ENCODE measurements around the gene CMTM3.
"Not testable (repeated sequence)": the region's sequence is repeated elsewhere in the genome, so short reads cannot be mapped to it uniquely, and the experiment has no call there.

Gene CMTM3

GRCh38 chr16:66610111-66610820 is 5.8 kb downstream of the CMTM3 start:
- DNase-seq = no peak

- DNase-seq = not testable (repeated sequence)
These were observed 7.4 kb downstream of the CMTM3 start for GRCh38 chr16:66611911-66612310.

- DNase-seq = no peak
These were observed 7.9 kb downstream of the CMTM3 start for GRCh38 chr16:66612422-66612821.

- no peak for DNase-seq
These were observed 9.8 kb downstream of the CMTM3 start for GRCh38 chr16:66614161-66614802.

- no peak for DNase-seq
These were observed 11.7 kb downstream of the CMTM3 start for GRCh38 chr16:66616169-66616568.

GRCh38 chr16:66616592-66616991 is 12.1 kb downstream of the CMTM3 start:
- DNase-seq = no peak

GRCh38 chr16:66617010-66617434 is 12.5 kb downstream of the CMTM3 start:
- DNase-seq = no peak

- no peak for DNase-seq
These were observed 13.2 kb downstream of the CMTM3 start for GRCh38 chr16:66617728-66618127.

GRCh38 chr16:66618588-66619375 is 14.3 kb downstream of the CMTM3 start:
- DNase-seq = no peak

GRCh38 chr16:66619534-66620428 is 15.3 kb downstream of the CMTM3 start:
- DNase-seq = no peak

- DNase-seq = no peak
These were observed 15.9 kb downstream of the CMTM3 start for GRCh38 chr16:66620429-66620795.

- no peak for DNase-seq
These were observed 17.5 kb downstream of the CMTM3 start for GRCh38 chr16:66621973-66622372.

GRCh38 chr16:66622863-66623262 is 18.4 kb downstream of the CMTM3 start:
- peak; percentile 15 for DNase-seq

- DNase-seq = no peak
These were observed 19.3 kb downstream of the CMTM3 start for GRCh38 chr16:66623755-66624154.

GRCh38 chr16:66627611-66628378 is 23.3 kb downstream of the CMTM3 start:
- DNase-seq = not testable (repeated sequence)

- no peak for DNase-seq
These were observed 25.4 kb downstream of the CMTM3 start for GRCh38 chr16:66629856-66630255.

- not testable (repeated sequence) for DNase-seq
These were observed 26.2 kb downstream of the CMTM3 start for GRCh38 chr16:66630561-66631260.

- DNase-seq = not testable (repeated sequence)
These were observed 27.1 kb downstream of the CMTM3 start for GRCh38 chr16:66631558-66631957.

GRCh38 chr16:66634527-66635196 is 30.2 kb downstream of the CMTM3 start:
- DNase-seq = no peak

GRCh38 chr16:66635406-66635805 is 30.9 kb downstream of the CMTM3 start:
- no peak for DNase-seq

- DNase-seq = no peak
These were observed 31.7 kb downstream of the CMTM3 start for GRCh38 chr16:66636199-66636598.

Data from NCI-H2029 treated with DMSO at 0.1 percent for 48 hours (cell line).